MCF 10A (cell line): ENCODE results near the gene CDK19. TPM values are rescaled to one million over a fixed set of nuclear protein-coding genes. Genes with fewer than 3 reads are reported as not detected.
"Not testable (repeated sequence)": the region's sequence is repeated elsewhere in the genome, so short reads cannot be mapped to it uniquely, and the experiment has no call there.

Experiments
- BruUV-seq: library from RNA; stranded (reverse); fragments of 400-500 nt; replicated peaks from 2 replicates; lab custom pipeline; 2021; lab: Mats Ljungman, UMichigan
- CTCF ChIA-PET: fragments of 300-600 bp; sonication (Branson Sonifier 250); formaldehyde crosslinking; extraction: SDS; loops from one replicate; lab custom pipeline; 2021; ENCODE audit warnings: antibody characterized with exemption, inconsistent platforms; lab: Yijun Ruan, JAX
- POLR2A ChIA-PET: fragments of 300-600, 350-650 bp; sonication (Branson Sonifier 250); formaldehyde crosslinking; extraction: SDS; loops from one replicate; lab custom pipeline; 2020; ENCODE audit warnings: antibody characterized with exemption, inconsistent platforms; lab: Yijun Ruan, JAX
- DNase-seq: peaks from one replicate; pipeline ENCODE4 v3.0.0-alpha.2; 2018; ENCODE audit not compliant: unreplicated experiment
- H3K27ac Mint-ChIP-seq: one replicate; pipeline ENCODE4 v1.8.0; 2022; ENCODE audit warnings: mild to moderate bottlenecking, low read depth, mixed read lengths; ENCODE audit not compliant: unreplicated experiment
- H3K27me3 Mint-ChIP-seq: one replicate; pipeline ENCODE4 v1.8.0; 2022; ENCODE audit warnings: mixed read lengths; ENCODE audit not compliant: insufficient read depth, unreplicated experiment
- H3K36me3 Mint-ChIP-seq: one replicate; pipeline ENCODE4 v1.8.0; 2022; ENCODE audit warnings: mild to moderate bottlenecking, moderate library complexity, mixed read lengths; ENCODE audit not compliant: insufficient read depth, unreplicated experiment
- H3K4me1 Mint-ChIP-seq: one replicate; pipeline ENCODE4 v1.8.0; 2022; ENCODE audit warnings: mixed read lengths; ENCODE audit not compliant: insufficient read depth, unreplicated experiment
- H3K4me3 Mint-ChIP-seq: one replicate; pipeline ENCODE4 v1.8.0; 2022; ENCODE audit warnings: mild to moderate bottlenecking, moderate library complexity, mixed read lengths; ENCODE audit not compliant: unreplicated experiment
- H3K9me3 Mint-ChIP-seq: one replicate; pipeline ENCODE4 v1.8.0; 2022; ENCODE audit warnings: mixed read lengths; ENCODE audit not compliant: unreplicated experiment
- CTCF ChIP-seq: fragments of 200-600 bp; IDR thresholded peaks from one replicate; pipeline ENCODE4 v1.8.0; 2022; ENCODE audit warnings: antibody characterized with exemption, mild to moderate bottlenecking; ENCODE audit not compliant: unreplicated experiment
- intact Hi-C: fragments of 100-400 bp; cut with micrococcal nuclease; formaldehyde crosslinking; loops from 2 replicates; pipeline ENCODE4 v1.14.1; 2022
- total RNA-seq: library from RNA; stranded (reverse); gene quantifications from 2 replicates; pipeline ENCODE4 v1.2.3, GENCODE V29; 2022

The CDK19 gene
- total RNA-seq, 1 experiment from 2014 or later = 10.2 TPM

- Mint-ChIP-seq H3K4me1 (peaks cover 15% of the 10 kb centered on the region), H3K27me3 (no peaks in the 10 kb centered on the region), H3K4me3 (no peak overlapping the region), H3K9me3 (no peaks in the 10 kb centered on the region), H3K27ac (no peak overlapping the region), H3K36me3 (peaks cover 6% of the 10 kb centered on the region)
- intact Hi-C loops = no loop called here
- TF ChIP-seq CTCF = no peak
- peak; percentile 54 for DNase-seq
- BruUV-seq = no TSS peak
- ChIA-PET POLR2A (interaction anchor here (1.3 to 2.1 kb wide), 3 partner anchors 66 to 126 kb away, joined by 3 to 6 read pairs (median 4); partner anchors contain the start of genes AMD1 and CDK19), CTCF (interaction anchor here (0.9 kb wide), 1 partner anchor 130 kb away, joined by 5 read pairs; no protein-coding TSS in a partner anchor)
These were observed 66.8 kb downstream of the CDK19 start for GRCh38 chr6:110748453-110748852.

GRCh38 chr6:110746680-110747079 lies 68.6 kb downstream of the CDK19 start:
- peaks cover 10% of the 10 kb centered on the region for H3K4me1 Mint-ChIP-seq
- no peak for TF ChIP-seq CTCF
- ChIA-PET POLR2A (interaction anchor here (0.6 to 1.1 kb wide), 2 partner anchors 61 to 128 kb away, joined by 3 to 4 read pairs; no protein-coding TSS in a partner anchor), CTCF (interaction anchor here (0.5 kb wide), 1 partner anchor 127 kb away, joined by 3 read pairs; no protein-coding TSS in a partner anchor)
- H3K27me3 Mint-ChIP-seq = no peaks in the 10 kb centered on the region
- peaks cover 12% of the 10 kb centered on the region for H3K36me3 Mint-ChIP-seq
- intact Hi-C loops = no loop called here
- no peak overlapping the region for H3K27ac Mint-ChIP-seq
- H3K9me3 Mint-ChIP-seq = no peaks in the 10 kb centered on the region
- DNase-seq = no peak
- BruUV-seq = no TSS peak
- no peak overlapping the region for H3K4me3 Mint-ChIP-seq

- DNase-seq = no peak
- Mint-ChIP-seq H3K4me3 (no peak overlapping the region), H3K27ac (no peak overlapping the region), H3K27me3 (no peaks in the 10 kb centered on the region), H3K36me3 (peaks cover 18% of the 10 kb centered on the region), H3K9me3 (peaks cover 8% of the 10 kb centered on the region), H3K4me1 (peaks cover 6% of the 10 kb centered on the region)
- TF ChIP-seq CTCF = no peak
- ChIA-PET CTCF (interaction anchor here (0.7 kb wide), 1 partner anchor 10 kb away, joined by 3 read pairs; no protein-coding TSS in a partner anchor), POLR2A (no interaction called here)
- intact Hi-C loops = no loop called here
- BruUV-seq = no TSS peak
These were observed 70.3 kb downstream of the CDK19 start for GRCh38 chr6:110744991-110745390.

GRCh38 chr6:110742552-110742951 lies 72.7 kb downstream of the CDK19 start:
- H3K27ac Mint-ChIP-seq, CTCF ChIA-PET, H3K27me3 Mint-ChIP-seq, intact Hi-C loops, DNase-seq, H3K9me3 Mint-ChIP-seq, POLR2A ChIA-PET, H3K4me3 Mint-ChIP-seq, H3K4me1 Mint-ChIP-seq, BruUV-seq: not testable (repeated sequence)
- H3K36me3 Mint-ChIP-seq = peaks cover 18% of the 10 kb centered on the region
